GM12878 (cell line): ENCODE results near the gene ZBTB16. TPM values are rescaled to one million over a fixed set of nuclear protein-coding genes. Genes with fewer than 3 reads are reported as not detected.

Source experiments
- ATAC-seq: fragments of 200-7000 bp; cut with Tn5 transposase; 3 replicates; pipeline ENCODE4 v1.9.1; 2020; ENCODE audit warnings: mild to moderate bottlenecking, moderate library complexity
- BruUV-seq: library from RNA; stranded (reverse); fragments of 400-500 nt; replicated peaks from 2 replicates; lab custom pipeline; 2021; lab: Mats Ljungman, UMichigan
- CTCF ChIA-PET: fragments of 300-600 bp; sonication (Branson Sonifier 250); formaldehyde crosslinking; extraction: SDS; loops from one replicate; lab custom pipeline; 2021; ENCODE audit warnings: inconsistent platforms; lab: Yijun Ruan, JAX
- POLR2A ChIA-PET: fragments of 350-600 bp; formaldehyde crosslinking; extraction: SDS; loops from one replicate; lab custom pipeline; 2021; ENCODE audit warnings: inconsistent platforms; lab: Charles Lee
- RAD21 ChIA-PET: fragments of 300-600 bp; sonication (Branson Sonifier 250); formaldehyde crosslinking; loops from one replicate; lab custom pipeline; 2023; ENCODE audit warnings: antibody characterized with exemption; ENCODE audit not compliant: unreplicated experiment; lab: Charles Lee
- SMC1A ChIA-PET: fragments of 300-600 bp; sonication (Branson Sonifier 250); formaldehyde crosslinking; loops from one replicate; lab custom pipeline; 2023; ENCODE audit not compliant: unreplicated experiment, uncharacterized antibody; lab: Charles Lee
- DNase-seq: peaks from one replicate; pipeline ENCODE4 v3.0.0-alpha.2; 2011; ENCODE audit warnings: low read depth, low spot score
- FAIRE-seq: peaks from 3 replicates; lab custom pipeline; 2011; peaks lifted over from hg19 to GRCh38; lab: Jason Lieb, UNC
- H2AFZ ChIP-seq: 2 replicates; pipeline ENCODE4 v1.6.0; 2011; ENCODE audit warnings: low read depth, low read length, control low read depth; ENCODE audit not compliant: control insufficient read depth
- H3K27ac ChIP-seq: 2 replicates; pipeline ENCODE4 v1.5.1; 2011; ENCODE audit warnings: control low read depth; ENCODE audit not compliant: control insufficient read depth, insufficient read depth
- H3K27me3 ChIP-seq, 2 experiments: replicated peaks in 1 of 2; 2 replicates each; pipeline versions ENCODE4 v1.6.0 to v1.6.1; 2011; ENCODE audit warnings: low read length in 1 of 2; ENCODE audit not compliant: control insufficient read depth in 2 of 2, insufficient read depth in 2 of 2
- H3K36me3 ChIP-seq, 2 experiments: 2 replicates each; pipeline ENCODE4 v1.5.1; 2011; ENCODE audit warnings: low read length in 1 of 2; ENCODE audit not compliant: control insufficient read depth in 2 of 2, insufficient read depth in 2 of 2
- H3K4me1 ChIP-seq: 2 replicates; pipeline ENCODE4 v1.6.1; 2011; ENCODE audit warnings: mild to moderate bottlenecking, low read length, moderate library complexity, mixed read lengths; ENCODE audit not compliant: control insufficient read depth, insufficient read depth
- H3K4me2 ChIP-seq: 2 replicates; pipeline ENCODE4 v1.6.0; 2011; ENCODE audit warnings: control low read depth; ENCODE audit not compliant: control insufficient read depth, insufficient read depth
- H3K4me3 ChIP-seq: fragments of 200-600 bp; sonication (generic); 2 replicates; pipeline ENCODE4 v1.5.1; 2016
- H3K79me2 ChIP-seq: 2 replicates; pipeline ENCODE4 v1.6.0; 2011; ENCODE audit warnings: low read length; ENCODE audit not compliant: control insufficient read depth, insufficient read depth
- H3K9ac ChIP-seq: 2 replicates; pipeline ENCODE4 v1.8.0; 2011; ENCODE audit warnings: low read length, control low read depth, mixed read lengths; ENCODE audit not compliant: control insufficient read depth, insufficient read depth
- H3K9me3 ChIP-seq: replicated peaks from 3 replicates; pipeline ENCODE4 v1.5.1; 2011; ENCODE audit warnings: mild to moderate bottlenecking, low read length; ENCODE audit not compliant: control insufficient read depth, insufficient read depth
- H4K20me1 ChIP-seq: 2 replicates; pipeline ENCODE4 v1.6.0; 2011; ENCODE audit not compliant: control insufficient read depth, insufficient read depth
- CEBPZ ChIP-seq: fragments of 150-350 bp; IDR thresholded peaks from 2 replicates; pipeline ENCODE4 v1.6.1; 2016; ENCODE audit warnings: low read depth, low read length
- CHD2 ChIP-seq: IDR thresholded peaks from 2 replicates; pipeline ENCODE4 v1.6.1; 2011; ENCODE audit warnings: low read depth, low read length, improper control_type of control experiment, borderline replicate concordance
- CREB1 ChIP-seq: IDR thresholded peaks from 2 replicates; pipeline ENCODE4 v1.6.1; 2012; ENCODE audit warnings: low read depth, mild to moderate bottlenecking, inconsistent platforms
- DPF2 ChIP-seq: fragments of 450-650 bp; IDR thresholded peaks from 2 replicates; pipeline ENCODE4 v1.6.1; 2017; ENCODE audit warnings: mild to moderate bottlenecking
- GABPA ChIP-seq: IDR thresholded peaks from 2 replicates; pipeline ENCODE4 v1.6.1; 2014; ENCODE audit warnings: antibody characterized with exemption, low read depth, mild to moderate bottlenecking, inconsistent platforms
- HDGF ChIP-seq: fragments of 450-650 bp; IDR thresholded peaks from 2 replicates; pipeline ENCODE4 v1.6.1; 2016; ENCODE audit warnings: antibody characterized with exemption
- HSF1 ChIP-seq: fragments of 150-350 bp; IDR thresholded peaks from 2 replicates; pipeline ENCODE4 v1.6.1; 2014; ENCODE audit warnings: mild to moderate bottlenecking, low read depth, low read length
- IKZF2 ChIP-seq, 2 experiments: fragments of 450-650 bp; IDR thresholded peaks; 2 replicates each; pipeline ENCODE4 v1.6.1; 2017; ENCODE audit warnings: mild to moderate bottlenecking in 2 of 2, moderate library complexity in 2 of 2
- MTA3 ChIP-seq: IDR thresholded peaks from 2 replicates; pipeline ENCODE4 v1.6.1; 2012; ENCODE audit warnings: low read length, inconsistent platforms, borderline replicate concordance
- NRF1 ChIP-seq: conservative IDR thresholded peaks from 2 replicates; pipeline ENCODE4 v1.6.1; 2011; ENCODE audit warnings: mild to moderate bottlenecking, low read depth, low read length, improper control_type of control experiment
- POLR2AphosphoS5 ChIP-seq: IDR thresholded peaks from 2 replicates; pipeline ENCODE4 v1.6.1; 2011; ENCODE audit warnings: mild to moderate bottlenecking, low read length, inconsistent platforms
- RUNX3 ChIP-seq: IDR thresholded peaks from 2 replicates; pipeline ENCODE4 v1.6.1; 2012; ENCODE audit warnings: low read length, inconsistent platforms
- SMAD1 ChIP-seq: fragments of 450-650 bp; IDR thresholded peaks from 2 replicates; pipeline ENCODE4 v1.6.1; 2018; ENCODE audit warnings: mild to moderate bottlenecking, low read depth; ENCODE audit not compliant: partially characterized antibody
- STAT1 ChIP-seq: fragments of 450-650 bp; conservative IDR thresholded peaks from 2 replicates; pipeline ENCODE4 v1.6.1; 2014; ENCODE audit warnings: antibody characterized with exemption, mild to moderate bottlenecking
- TARDBP ChIP-seq: IDR thresholded peaks from 2 replicates; pipeline ENCODE4 v1.6.1; 2016; ENCODE audit warnings: borderline replicate concordance
- ZNF217 ChIP-seq: fragments of 450-650 bp; IDR thresholded peaks from 2 replicates; pipeline ENCODE4 v1.6.1; 2017; ENCODE audit warnings: antibody characterized with exemption, mild to moderate bottlenecking
- ZNF687 ChIP-seq: fragments of 450-650 bp; IDR thresholded peaks from 2 replicates; pipeline ENCODE4 v1.6.1; 2017; ENCODE audit warnings: mild to moderate bottlenecking, moderate library complexity
- WGBS: methylation state at CpG from one replicate; pipeline ENCODE4 v1.1.6; 2016; ENCODE audit warnings: low lambda C conversion rate; ENCODE audit not compliant: insufficient replicate concordance, insufficient coverage; ENCODE audit errors: missing lambda C conversion rate; 5-methylcytosine and 5-hydroxymethylcytosine counted together
- in situ Hi-C: fragments of 300-500 bp; cut with MboI; formaldehyde crosslinking; loops from 9 replicates; pipeline ENCODE4 v1.14.3; 2018; ENCODE audit warnings: mixed read lengths
- intact Hi-C: fragments of 100-400 bp; cut with micrococcal nuclease; formaldehyde crosslinking; loops from one replicate; pipeline ENCODE4 v1.14.2; 2022; ENCODE audit not compliant: unreplicated experiment
- polyA plus RNA-seq, 11 experiments: library from polyadenylated mRNA; depleted of rRNA in 4 of 11; unstranded in 6 of 11; stranded (reverse) in 5 of 11; fragments of >200 nt; fragmentation: Nextera tagmentation in 4 of 11; fragmentation: Illumina TruSeq in 1 of 11; extraction: Ambion mirVana in 4 of 11; extraction: Trizol in 1 of 11; gene quantifications; 1 replicate in 1 of 11; 2 replicates in 10 of 11; pipeline versions ENCODE4 v1.2.1 to v1.2.3, GENCODE V29; 2011 to 2016; ENCODE audit warnings: inconsistent platforms in 2 of 11, missing spikeins in 2 of 11, low read depth in 1 of 11
- total RNA-seq, 4 experiments: library from RNA; depleted of rRNA in 3 of 4; stranded (reverse); fragments of >200 nt in 3 of 4; fragmentation: Illumina TruSeq in 1 of 4; extraction: Trizol in 1 of 4; gene quantifications; 2 replicates each; pipeline versions ENCODE4 v1.2.1 to v1.2.3, GENCODE V29; 2013 to 2021

The ZBTB16 gene
- total and polyA plus RNA-seq, 10 of the 15 experiments (the other 5 are each of a cell fraction or from before 2014, with no cell fraction given) = 0.38 TPM; not detected in 9

GRCh38 chr11:114084414-114084813, 24.9 kb downstream of the ZBTB16 start:
- Histone ChIP-seq H3K4me3 (no peak overlapping the region), H3K9ac (no peak overlapping the region), H3K79me2 (no peaks in the 10 kb centered on the region), H3K4me2 (no peak overlapping the region), H2AFZ (no peak overlapping the region), H3K4me1 (no peaks in the 10 kb centered on the region), H3K36me3 (no peaks in the 10 kb centered on the region), H3K27ac (no peak overlapping the region), H4K20me1 (no peaks in the 10 kb centered on the region), H3K9me3 (no peaks in the 10 kb centered on the region), H3K27me3 (peaks cover 3% of the 10 kb centered on the region in 2 experiments; a peak in 2 of 4 replicates)
- intact Hi-C loops = no loop called here
- TF ChIP-seq CHD2 = no peak
- no peak for TF ChIP-seq GABPA
- TF ChIP-seq SMAD1 = no peak
- no peak for TF ChIP-seq DPF2
- no peak for TF ChIP-seq ZNF217
- no peak for TF ChIP-seq NRF1
- TF ChIP-seq RUNX3 = no peak
- TF ChIP-seq HDGF = no peak
- TF ChIP-seq TARDBP = no peak
- no peak for TF ChIP-seq CEBPZ
- no peak for TF ChIP-seq STAT1
- TF ChIP-seq CREB1 = no peak
- TF ChIP-seq ZNF687 = no peak
- no peak for TF ChIP-seq HSF1
- no peak for TF ChIP-seq IKZF2 (IDR thresholded peaks at IDR 0.05)
- no peak for TF ChIP-seq POLR2AphosphoS5
- TF ChIP-seq MTA3 = no peak
- FAIRE-seq (no peak), DNase-seq (no peak), ATAC-seq (no peak)
- ChIA-PET CTCF (no interaction called here), POLR2A (no interaction called here), RAD21 (no interaction called here), SMC1A (interaction anchor here (1.0 kb wide), 1 partner anchor 23 kb away, joined by 3 read pairs; no protein-coding TSS in a partner anchor)
- in situ Hi-C loops = no loop called here
- BruUV-seq = no TSS peak
- 12% methylated on average over 4 of the region's 4 CpGs for WGBS
